Uterus (tissue), 2 donors: Measurements from ENCODE around the gene CNNM2.

Experiments used
- CTCF ChIP-seq, 4 experiments: fragments of 200-600 bp in 2 of 4; fragments of 450-650 bp in 2 of 4; sonication (generic) in 2 of 4; IDR thresholded peaks; one replicate each; pipeline ENCODE4 v1.5.1; 2016 to 2019; ENCODE audit warnings: antibody characterized with exemption in 4 of 4, mild to moderate bottlenecking in 2 of 4, moderate library complexity in 1 of 4
- POLR2A ChIP-seq, 2 donors: fragments of 450-650 bp; IDR thresholded peaks; one replicate each; pipeline ENCODE4 v1.6.1; 2016; ENCODE audit warnings: antibody characterized with exemption in 2 of 2, mild to moderate bottlenecking in 1 of 2, moderate library complexity in 1 of 2

GRCh38 chr10:103019425-103019824 lies 101.3 kb downstream of the CNNM2 start:
- no peak for TF ChIP-seq CTCF (IDR thresholded peaks at IDR 0.05)
- no peak for TF ChIP-seq POLR2A (IDR thresholded peaks at IDR 0.05)
